GM19455 (cell line): ENCODE data around the gene FAM13A.
A peak's percentile ranks its signal among the peaks of the same experiment; 100 is the strongest.
"Not testable (repeated sequence)": the region's sequence is repeated elsewhere in the genome, so short reads cannot be mapped to it uniquely, and the experiment has no call there.

ENCODE experiments used
- ATAC-seq: cut with Tn5 transposase; IDR thresholded peaks from one replicate; pipeline ENCODE4 v1.9.1; 2021; ENCODE audit not compliant: unreplicated experiment

The FAM13A gene

DNA sequence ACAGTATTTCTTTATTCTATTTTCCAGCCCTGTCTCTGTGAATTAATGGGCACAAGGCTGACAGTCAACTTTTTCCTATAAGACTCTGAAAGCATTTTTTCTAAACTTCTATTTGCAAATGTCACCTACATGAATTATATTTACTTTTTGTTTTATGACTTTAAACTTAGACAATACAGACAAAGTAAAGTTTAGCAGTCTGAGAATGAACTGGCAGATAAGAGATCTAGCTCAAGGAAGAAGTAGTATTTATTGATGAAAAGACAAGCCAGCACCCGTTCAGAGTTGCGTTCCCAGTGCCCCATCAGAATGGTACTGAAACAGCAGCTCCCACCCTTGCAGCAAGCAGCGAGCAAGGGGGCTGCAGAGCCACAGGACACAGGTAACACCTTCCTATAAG is 148.5 kb downstream of the FAM13A start:
- ATAC-seq = no peak

DNA sequence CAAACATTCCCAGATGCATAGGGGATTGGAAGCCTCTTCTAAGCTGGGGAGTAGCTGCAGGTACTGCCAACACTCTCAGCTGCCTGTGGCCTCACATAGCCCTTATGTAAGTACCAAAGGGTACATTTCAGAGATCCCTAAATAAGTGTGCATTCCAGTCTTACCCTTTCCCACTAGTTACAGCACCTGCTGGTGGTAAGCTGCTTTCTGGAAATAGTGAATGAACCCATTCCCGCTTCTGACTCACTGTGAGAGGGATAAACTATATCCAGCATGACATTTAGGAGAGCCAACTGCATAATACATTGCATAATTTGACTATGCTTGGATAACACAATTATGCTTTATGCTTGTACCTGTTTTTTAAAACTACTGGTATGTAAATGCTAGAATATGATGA is 149.0 kb downstream of the FAM13A start:
- no peak for ATAC-seq

DNA sequence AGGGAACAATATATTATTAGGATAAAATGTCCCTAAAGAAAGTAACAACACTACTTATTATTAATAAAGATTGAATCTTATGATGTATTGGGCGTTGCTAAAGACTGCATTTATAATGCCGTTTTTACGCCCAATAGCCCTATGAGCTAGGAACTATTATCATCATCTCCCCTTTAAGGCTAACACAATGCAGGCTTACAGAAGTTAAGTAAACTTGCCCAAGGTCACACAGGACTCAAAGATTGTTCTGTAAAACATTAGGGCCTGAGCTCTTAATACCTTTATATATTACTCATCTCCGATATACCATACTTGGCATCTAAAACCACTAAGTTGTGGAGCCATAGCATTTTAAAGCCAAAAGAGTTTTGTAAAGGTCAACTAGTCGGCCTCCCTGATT is 149.5 kb downstream of the FAM13A start:
- ATAC-seq = no peak

DNA sequence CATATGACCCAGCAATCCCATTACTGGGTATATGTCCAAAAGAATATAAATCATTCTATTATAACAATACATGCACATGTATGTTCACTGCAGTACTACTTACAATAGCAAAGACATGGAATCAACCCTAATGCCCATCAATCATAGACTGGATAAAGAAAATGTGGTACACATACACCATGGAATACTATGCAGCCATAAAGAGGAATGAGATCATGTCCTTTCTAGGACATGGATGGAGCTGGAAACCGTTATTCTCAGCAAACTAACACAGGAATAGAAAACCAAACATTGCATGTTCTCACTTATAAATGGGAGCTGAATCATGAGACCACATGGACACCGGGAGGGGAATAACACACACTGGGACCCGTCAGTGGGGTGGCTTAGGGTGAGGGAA is 152.7 kb downstream of the FAM13A start:
- ATAC-seq = not testable (repeated sequence)

GRCh38 chr4:88900432-88900831 is 156.6 kb downstream of the FAM13A start:
- ATAC-seq = no peak

- ATAC-seq = no peak
Observed at GRCh38 chr4:88897752-88898151, 159.2 kb downstream of the FAM13A start.

- no peak for ATAC-seq
Observed at GRCh38 chr4:88897180-88897579, 159.8 kb downstream of the FAM13A start.

DNA sequence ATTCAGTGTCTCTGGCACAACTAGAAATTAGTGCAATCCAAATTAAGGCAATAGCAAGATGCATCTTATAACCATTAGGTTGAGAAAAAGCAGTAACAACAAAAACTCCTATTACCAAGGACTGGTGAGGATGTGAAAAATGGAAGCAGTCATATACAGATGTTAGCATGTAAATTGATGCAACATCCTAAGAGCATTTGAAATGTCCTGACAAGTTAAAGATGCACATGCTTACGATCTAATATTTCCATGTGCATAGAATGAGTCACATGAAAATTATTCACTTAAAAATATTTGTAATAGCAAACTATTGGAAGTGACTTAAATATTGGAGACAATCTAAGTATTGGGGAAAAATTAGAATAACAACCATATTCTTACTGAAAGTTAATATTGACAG is 163.0 kb downstream of the FAM13A start:
- no peak for ATAC-seq

DNA sequence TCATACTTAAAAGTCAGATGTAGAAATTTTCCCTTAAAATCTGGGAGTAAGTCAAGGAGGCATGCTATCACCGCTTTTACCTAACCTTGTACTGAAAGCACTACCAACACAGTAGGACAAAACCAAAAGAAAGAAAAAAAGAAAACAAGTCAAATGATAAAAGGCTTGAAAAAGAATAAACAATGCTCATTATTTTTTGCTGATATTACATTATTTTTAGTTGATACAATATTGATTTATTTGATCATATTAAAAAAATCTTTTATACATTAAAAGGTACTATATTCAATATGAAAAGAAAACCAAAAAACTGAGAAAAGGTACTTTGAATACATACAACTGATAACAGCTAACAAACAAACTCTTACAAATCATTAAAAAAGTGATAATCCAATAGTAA is 164.3 kb downstream of the FAM13A start:
- ATAC-seq = no peak

DNA sequence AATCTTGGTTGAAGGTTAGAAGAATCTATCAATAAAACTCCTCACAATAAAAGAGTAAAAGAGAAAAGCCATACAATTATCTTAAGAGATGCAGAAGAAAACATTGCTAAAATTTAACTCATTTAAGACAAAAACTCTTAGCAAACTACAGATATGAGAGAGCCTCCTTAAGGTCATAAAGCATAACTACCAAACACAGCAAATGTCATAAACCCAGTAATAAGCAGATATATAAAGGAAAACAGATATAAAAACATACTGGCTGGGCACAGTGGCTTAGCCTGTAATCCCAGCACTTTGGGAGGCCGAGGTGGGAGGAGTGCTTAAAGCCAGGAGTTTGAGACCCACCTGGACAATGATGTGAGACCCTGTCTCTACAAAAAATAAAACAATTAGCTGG is 165.3 kb downstream of the FAM13A start:
- ATAC-seq = no peak

DNA sequence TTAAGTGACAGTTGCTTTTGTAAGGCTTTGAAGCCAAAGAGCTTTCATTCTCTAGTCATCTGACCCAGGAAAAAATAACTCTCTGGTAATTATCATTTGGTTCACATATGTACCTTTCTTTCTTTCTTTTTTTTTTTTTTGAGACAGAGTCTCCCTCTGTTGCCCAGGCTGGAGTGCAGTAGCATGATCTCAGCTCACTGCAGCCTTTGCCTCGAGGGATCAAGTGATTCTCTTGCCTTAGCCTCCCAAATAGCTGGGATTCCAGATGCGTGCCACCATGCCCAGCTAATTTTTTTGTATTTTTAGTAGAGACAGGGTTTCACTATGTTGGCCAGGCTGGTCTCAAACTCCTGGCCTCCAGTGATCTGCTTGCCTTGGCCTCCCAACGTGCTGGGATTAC is 169.6 kb downstream of the FAM13A start:
- not testable (repeated sequence) for ATAC-seq

DNA sequence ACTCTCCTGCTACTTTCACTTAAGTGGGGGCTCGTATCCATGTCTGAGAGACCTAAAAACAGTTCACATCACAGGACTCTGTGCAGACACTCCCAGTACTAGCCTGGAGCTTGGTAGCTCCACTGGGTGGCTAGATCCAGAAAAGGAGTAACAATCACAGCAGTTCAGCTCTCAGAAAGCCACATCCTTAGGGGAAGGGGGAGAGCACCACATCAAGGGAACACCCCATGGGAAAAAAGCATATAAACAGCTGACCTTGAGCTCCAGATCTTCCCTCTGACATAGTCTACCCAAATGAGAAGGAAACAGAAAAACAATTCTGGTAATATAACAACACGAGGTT is 175.8 kb downstream of the FAM13A start:
- ATAC-seq = no peak

DNA sequence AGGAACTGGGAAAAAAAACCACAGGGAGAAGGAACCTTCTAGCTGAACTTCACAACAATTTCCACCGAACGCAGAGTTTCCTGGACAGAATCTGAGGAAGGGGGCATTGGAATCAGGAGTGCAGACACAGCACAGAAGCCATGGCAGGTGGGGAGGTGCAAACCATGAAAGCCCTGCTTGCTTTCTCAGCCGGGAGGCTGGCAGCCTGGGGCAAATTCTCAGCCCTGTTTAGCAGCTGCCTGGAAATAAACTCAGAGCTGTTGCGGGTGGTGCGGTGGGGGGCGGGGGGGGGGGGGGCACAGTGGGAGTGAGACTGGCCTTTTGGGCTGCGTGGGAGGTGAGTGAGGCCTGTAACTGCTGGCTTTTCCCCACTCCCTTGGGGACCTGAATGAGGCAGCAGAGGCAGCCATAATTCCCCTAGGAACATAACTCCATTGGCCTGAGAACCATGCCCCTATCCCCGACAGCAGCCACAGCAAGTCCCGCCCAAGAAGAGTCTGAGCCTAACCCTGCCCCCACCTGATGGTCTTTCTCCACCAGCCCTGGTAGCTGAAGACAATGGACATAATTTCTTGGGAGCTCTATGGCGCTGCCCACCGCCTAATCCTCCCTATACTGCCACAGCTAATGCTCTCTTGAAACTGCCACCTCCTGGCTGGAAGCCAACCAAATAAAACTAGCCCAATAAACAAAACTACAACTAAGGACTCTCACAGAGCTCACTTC is 176.3 kb downstream of the FAM13A start:
- ATAC-seq = no peak

DNA sequence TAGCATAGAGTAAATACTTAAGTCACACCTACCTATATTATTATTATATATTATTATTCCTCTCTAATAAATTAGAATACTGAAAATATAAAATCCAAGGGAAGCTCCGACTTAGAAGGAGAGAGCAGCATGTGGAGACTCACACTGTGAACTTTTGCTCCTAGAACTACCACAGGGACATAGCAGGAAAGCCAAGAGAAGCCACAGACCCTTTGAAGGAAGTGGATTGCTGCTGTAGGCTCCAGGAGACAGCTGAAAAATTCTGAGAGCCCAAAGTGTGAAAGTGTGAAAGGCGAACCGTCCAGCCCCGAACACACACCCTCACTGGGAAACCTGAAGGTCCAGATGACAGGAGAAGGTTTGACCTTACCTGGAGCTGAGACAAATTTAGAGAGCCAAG is 177.0 kb downstream of the FAM13A start:
- ATAC-seq = no peak

GRCh38 chr4:88878642-88879041 is 178.3 kb downstream of the FAM13A start:
- no peak for ATAC-seq

DNA sequence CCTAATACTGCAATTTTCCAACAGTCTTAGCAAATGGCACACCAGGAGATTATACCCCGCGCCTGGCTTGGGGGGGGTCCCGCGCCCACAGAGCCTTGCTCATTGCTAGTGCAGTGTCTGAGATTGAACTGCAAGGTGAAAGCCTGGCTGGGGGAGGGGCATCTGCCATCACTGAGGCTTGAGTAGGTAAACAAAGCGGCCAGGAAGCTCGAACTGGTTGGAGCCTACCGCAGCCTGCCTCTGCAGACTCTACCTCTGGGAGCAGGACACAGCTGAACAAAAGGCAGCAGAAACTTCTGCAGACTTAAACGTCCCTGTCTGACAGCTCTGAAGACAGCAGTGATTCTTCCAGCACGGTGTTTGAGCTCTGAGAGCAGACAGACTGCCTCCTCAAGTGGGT is 186.6 kb downstream of the FAM13A start:
- ATAC-seq = no peak

GRCh38 chr4:88868510-88868909 is 188.5 kb downstream of the FAM13A start:
- ATAC-seq = no peak

GRCh38 chr4:88866862-88867550 is 190.0 kb downstream of the FAM13A start:
- no peak for ATAC-seq

DNA sequence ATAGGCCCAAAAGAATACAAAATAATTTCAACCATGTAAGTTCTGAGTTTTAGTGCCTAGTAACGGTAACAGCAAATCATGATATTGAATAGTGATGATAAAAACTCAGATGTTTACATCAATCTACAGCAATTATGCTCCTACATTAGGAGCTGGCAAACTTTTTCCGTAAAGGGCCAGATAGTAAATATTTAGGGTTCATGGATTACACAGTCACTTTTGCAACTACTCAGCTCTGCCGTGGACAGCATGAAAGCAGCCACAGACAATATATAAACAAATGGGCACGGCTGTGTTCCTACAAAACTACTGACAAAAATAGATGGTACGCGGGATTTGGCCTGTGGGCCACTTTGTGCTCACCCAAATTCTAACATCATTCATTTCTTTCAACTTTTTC is 191.5 kb downstream of the FAM13A start:
- ATAC-seq = no peak

DNA sequence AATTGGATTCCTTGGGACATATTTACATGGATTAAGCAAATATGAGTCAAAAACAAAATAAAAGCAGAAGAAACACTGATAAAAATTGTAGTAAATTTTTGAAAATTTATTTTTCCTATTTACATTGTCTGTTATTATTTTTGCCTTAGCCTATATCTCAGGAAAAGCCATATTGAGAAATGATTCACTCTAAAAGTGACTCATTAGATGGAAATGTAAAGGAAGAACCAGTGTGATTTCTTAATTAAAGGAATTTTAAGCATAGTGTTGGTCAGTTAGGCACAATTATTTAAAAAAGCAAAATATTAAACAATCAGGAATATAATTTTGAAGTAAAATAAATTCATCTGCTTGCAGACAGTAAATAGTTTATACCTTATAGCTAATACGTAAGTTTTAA is 191.9 kb downstream of the FAM13A start:
- no peak for ATAC-seq

DNA sequence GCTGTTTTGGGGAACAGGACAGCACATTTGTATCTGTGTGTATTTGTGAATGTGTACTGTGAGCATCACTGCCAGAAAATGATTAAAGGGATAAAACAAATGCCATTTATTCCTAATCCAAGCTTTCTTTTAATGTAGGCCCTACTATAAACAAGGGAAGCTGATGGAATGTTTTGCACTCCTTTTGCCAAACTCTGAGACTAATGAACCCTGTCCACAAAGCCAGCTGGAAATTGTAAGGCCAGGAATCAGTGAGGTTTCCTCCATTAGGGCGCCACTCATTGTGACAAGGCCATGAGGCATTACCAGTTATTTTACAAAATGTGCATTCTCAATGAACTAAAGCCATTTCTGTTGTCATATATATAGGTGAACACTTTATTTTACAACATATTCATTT is 196.4 kb downstream of the FAM13A start:
- no peak for ATAC-seq

GRCh38 chr4:88859191-88859812 is 197.7 kb downstream of the FAM13A start:
- ATAC-seq = peak; percentile 34
